ENCODE measurements around the gene EXOC8. TPM values are rescaled to one million over a fixed set of nuclear protein-coding genes. Genes with fewer than 3 reads are reported as not detected.

The EXOC8 gene
- total and polyA plus RNA-seq, 9 donors = 5.2 to 15.5 (median 13.5) TPM

DNA sequence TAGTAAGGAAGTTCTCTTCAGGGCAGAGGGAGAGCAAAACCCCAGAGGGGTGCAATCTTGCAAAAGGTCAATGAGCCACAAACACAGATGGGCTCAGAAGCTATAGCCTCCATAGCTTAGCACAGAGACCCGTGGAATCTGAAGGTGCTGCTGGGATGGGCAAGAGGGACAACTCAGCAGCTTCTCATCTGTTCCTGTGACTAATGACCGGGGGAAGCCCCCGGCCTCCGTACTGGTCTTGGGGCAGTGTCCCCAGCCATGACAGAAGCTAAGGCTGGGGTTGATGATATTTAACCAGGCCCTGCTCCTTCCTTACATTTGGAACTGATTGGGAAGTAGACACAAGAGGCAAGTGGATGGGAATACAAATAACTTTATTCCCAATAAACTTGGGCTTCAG is 19.1 kb downstream of the EXOC8 start:
- WGBS, 3 donors = 87 to 94% (median 91%) methylated on average over 4 of the region's 4 CpGs
- TF ChIP-seq POLR2A (IDR thresholded peaks at IDR 0.05) (no peak), EP300 (IDR thresholded peaks at IDR 0.05) (no peak), CTCF (IDR thresholded peaks at IDR 0.05) (no peak)
- Histone ChIP-seq H3K4me3 (no peak overlapping the region), H3K27ac (no peak overlapping the region), H3K36me3 (no peaks in the 10 kb centered on the region), H3K27me3 (no peaks in the 10 kb centered on the region), H3K9me3 (no peaks in the 10 kb centered on the region), H3K4me1 (ENCODE audit: insufficient read depth) (no peaks in the 10 kb centered on the region)
- intact Hi-C loops (cut with DNase I) = no loop called here
- no peak for DNase-seq

GRCh38 chr1:231318015-231318355 is 19.7 kb downstream of the EXOC8 start:
- Histone ChIP-seq H3K36me3 (no peaks in the 10 kb centered on the region), H3K27me3 (no peaks in the 10 kb centered on the region), H3K9me3 (no peaks in the 10 kb centered on the region), H3K27ac (no peak overlapping the region), H3K4me3 (no peak overlapping the region), H3K4me1 (ENCODE audit: insufficient read depth) (no peaks in the 10 kb centered on the region)
- 94 to 97% (median 96%) methylated on average over 15 of the region's 15 CpGs for WGBS, 3 donors
- intact Hi-C loops (cut with DNase I) = no loop called here
- TF ChIP-seq CTCF (IDR thresholded peaks at IDR 0.05) (no peak), POLR2A (IDR thresholded peaks at IDR 0.05) (no peak), EP300 (IDR thresholded peaks at IDR 0.05) (no peak)
- no peak for DNase-seq

GRCh38 chr1:231317306-231318014 is 20.2 kb downstream of the EXOC8 start:
- Histone ChIP-seq H3K9me3 (no peaks in the 10 kb centered on the region), H3K36me3 (no peaks in the 10 kb centered on the region), H3K27me3 (no peaks in the 10 kb centered on the region), H3K4me1 (ENCODE audit: insufficient read depth) (no peaks in the 10 kb centered on the region), H3K27ac (no peak overlapping the region), H3K4me3 (no peak overlapping the region)
- intact Hi-C loops (cut with DNase I) = no loop called here
- WGBS, 3 donors = 94 to 95% (median 95%) methylated on average over 39 to 44 of the region's 44 CpGs
- DNase-seq = no peak
- TF ChIP-seq CTCF (IDR thresholded peaks at IDR 0.05) = no peak
- no peak for TF ChIP-seq POLR2A (IDR thresholded peaks at IDR 0.05)
- no peak for TF ChIP-seq EP300 (IDR thresholded peaks at IDR 0.05)

DNA sequence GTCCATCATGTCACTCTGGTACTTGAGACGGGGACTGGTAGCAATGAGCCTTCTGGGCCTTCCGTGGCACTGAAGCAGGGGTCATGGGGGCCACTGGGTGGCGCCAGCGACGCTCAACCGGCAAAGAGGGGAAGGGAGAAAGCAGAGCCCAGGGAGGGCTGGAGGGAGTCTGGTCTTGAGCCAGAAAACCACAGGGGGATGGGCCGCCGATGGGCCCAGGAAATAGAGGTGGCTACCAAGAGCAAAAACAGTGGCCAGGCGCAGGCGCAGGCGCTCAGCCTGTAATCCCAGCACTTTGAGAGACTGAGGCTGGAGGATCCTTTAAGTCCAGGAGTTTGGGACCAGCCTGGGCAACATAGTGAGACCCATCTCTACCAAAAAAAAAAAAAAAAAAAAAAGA is 21.8 kb downstream of the EXOC8 start:
- 41 to 44% (median 41%) methylated on average over 11 of the region's 11 CpGs for WGBS, 3 donors
- intact Hi-C loops (cut with DNase I) = no loop called here
- DNase-seq = no peak

More for the DNA sequence above, 21.8 kb downstream of the EXOC8 start:
- H3K27ac ChIP-seq = no peak overlapping the region
- H3K4me1 ChIP-seq (ENCODE audit: insufficient read depth) = no peaks in the 10 kb centered on the region
- no peaks in the 10 kb centered on the region for H3K27me3 ChIP-seq
- no peaks in the 10 kb centered on the region for H3K36me3 ChIP-seq
- no peak overlapping the region for H3K4me3 ChIP-seq
- no peaks in the 10 kb centered on the region for H3K9me3 ChIP-seq
- TF ChIP-seq POLR2A (IDR thresholded peaks at IDR 0.05) = no peak
- no peak for TF ChIP-seq EP300 (IDR thresholded peaks at IDR 0.05)
- TF ChIP-seq CTCF (IDR thresholded peaks at IDR 0.05) = no peak
